K562 (cell line): ENCODE measurements around the gene STAT6. TPM values are rescaled to one million over a fixed set of nuclear protein-coding genes. Genes with fewer than 3 reads are reported as not detected.

Experiments
- BRD4 ChIP-seq: fragments of 200-600 bp; sonication (generic); IDR thresholded peaks from 2 replicates; pipeline ENCODE4 v1.6.1; 2017; ENCODE audit warnings: inconsistent platforms
- CREB5 ChIP-seq: fragments of 250-450 bp; sonication (Bioruptor Pico); IDR thresholded peaks from 2 replicates; pipeline ENCODE4 v1.5.0; 2020; ENCODE audit warnings: mild to moderate bottlenecking
- FOXA3 ChIP-seq, 2 experiments: fragments of 450-650 bp in 1 of 2; sonication (generic) in 1 of 2; formaldehyde crosslinking; IDR thresholded peaks in 1 of 2; conservative IDR thresholded peaks in 1 of 2; 2 replicates each; pipeline versions ENCODE4 v1.4.0 to v1.8.0; 2020 to 2022; ENCODE audit warnings: mild to moderate bottlenecking in 2 of 2, missing genetic modification reagents in 1 of 2
- MTF1 ChIP-seq: fragments of 250-450 bp; sonication (Bioruptor Pico); IDR thresholded peaks from 2 replicates; pipeline ENCODE4 v1.9.0; 2021; ENCODE audit warnings: moderate library complexity, mild to moderate bottlenecking, inconsistent platforms, borderline replicate concordance
- NELFE ChIP-seq: IDR thresholded peaks from 2 replicates; pipeline ENCODE4 v1.6.1; 2011; ENCODE audit warnings: mild to moderate bottlenecking; ENCODE audit not compliant: insufficient read depth, insufficient read length
- NFE2 ChIP-seq: IDR thresholded peaks from 2 replicates; pipeline ENCODE4 v1.6.1; 2014; ENCODE audit warnings: antibody characterized with exemption, low read depth
- POLR2AphosphoS5 ChIP-seq: IDR thresholded peaks from 2 replicates; pipeline ENCODE4 v1.6.1; 2011; ENCODE audit warnings: mild to moderate bottlenecking, low read depth, low read length, moderate library complexity; ENCODE audit not compliant: control insufficient read depth, insufficient read depth
- RFX5 ChIP-seq: IDR thresholded peaks from 2 replicates; pipeline ENCODE4 v1.6.1; 2011; ENCODE audit warnings: low read depth, mild to moderate bottlenecking, improper control_type of control experiment, low read length
- SMC3 ChIP-seq: conservative IDR thresholded peaks from 2 replicates; pipeline ENCODE4 v1.6.1; 2011; ENCODE audit warnings: low read depth, low read length, improper control_type of control experiment; ENCODE audit not compliant: insufficient read depth
- TBL1XR1 ChIP-seq, 2 experiments: IDR thresholded peaks; 2 replicates each; pipeline ENCODE4 v1.6.1; 2012; ENCODE audit warnings: improper control_type of control experiment in 2 of 2, low read length in 2 of 2, mild to moderate bottlenecking in 1 of 2
- TFE3 ChIP-seq: fragments of 450-650 bp; formaldehyde crosslinking; IDR thresholded peaks from 2 replicates; pipeline ENCODE4 v1.4.0; 2020; ENCODE audit warnings: mild to moderate bottlenecking, mixed read lengths
- ZNF165 ChIP-seq: fragments of 250-450 bp; sonication (Bioruptor Pico); IDR thresholded peaks from 2 replicates; pipeline ENCODE4 v1.4.0; 2020; ENCODE audit warnings: borderline replicate concordance
- ZNF311 ChIP-seq: fragments of 250-450 bp; sonication (Bioruptor Pico); IDR thresholded peaks from 2 replicates; pipeline ENCODE4 v1.4.0; 2020; ENCODE audit warnings: mild to moderate bottlenecking, moderate library complexity
- ZSCAN32 ChIP-seq: fragments of 450-650 bp; formaldehyde crosslinking; IDR thresholded peaks from 2 replicates; pipeline ENCODE4 v1.4.0; 2020; ENCODE audit warnings: mild to moderate bottlenecking, moderate library complexity
- polyA plus RNA-seq, 8 experiments: library from polyadenylated mRNA; depleted of rRNA in 4 of 8; stranded (reverse) in 5 of 8; unstranded in 3 of 8; fragments of >200 nt; fragmentation: Nextera tagmentation in 2 of 8; fragmentation: Illumina TruSeq in 1 of 8; extraction: Ambion mirVana in 2 of 8; extraction: Trizol in 1 of 8; gene quantifications; 2 replicates each; pipeline versions ENCODE4 v1.2.1 to v1.2.3, GENCODE V29; 2011 to 2014; ENCODE audit warnings: inconsistent platforms in 1 of 8, missing spikeins in 1 of 8
- total RNA-seq, 7 experiments: library from RNA; depleted of rRNA in 6 of 7; stranded (reverse); fragments of >200 nt in 6 of 7; fragmentation: Illumina TruSeq in 2 of 7; extraction: Trizol in 2 of 7; gene quantifications; 2 replicates each; pipeline versions ENCODE4 v1.2.1 to v1.2.3, GENCODE V29; 2011 to 2021; ENCODE audit warnings: low replicate concordance in 1 of 7
- TF ChIP-seq, protein P1 (sequence below): fragments of 250-450 bp; sonication (Bioruptor Pico); IDR thresholded peaks from 2 replicates; pipeline ENCODE4 v1.9.0; 2021; ENCODE audit warnings: mild to moderate bottlenecking, inconsistent platforms
- TF ChIP-seq, protein P2 (sequence below), 2 experiments: fragments of 150-350 bp in 1 of 2; IDR thresholded peaks; 2 replicates each; pipeline ENCODE4 v1.6.1; 2012 to 2016; ENCODE audit warnings: low read depth in 2 of 2, low read length in 2 of 2, mild to moderate bottlenecking in 1 of 2, moderate library complexity in 1 of 2

The STAT6 gene
- total and polyA plus RNA-seq, 9 of the 15 experiments (the other 6 are each of a cell fraction or from before 2014, with no cell fraction given) = 2.4 to 49.5 (median 26.5) TPM

GRCh38 chr12:57085999-57086492 lies 25.1 kb downstream of the STAT6 start (continued):
- TF ChIP-seq FOXA3 (CRISPR knock-in tag; conservative IDR thresholded peaks at IDR 0.05 in 1 of 2, IDR thresholded peaks at IDR 0.05 in 1 of 2) (no peak), TBL1XR1 (IDR thresholded peaks at IDR 0.05; ENCODE audit: low read length in 2 of 2) (peak in 1 of 2 experiments; percentile 7; a peak in 1 of 4 replicates), SMC3 (no peak), NELFE (no peak), ZSCAN32 (CRISPR knock-in tag) (no peak), RFX5 (no peak), ZNF311 (CRISPR knock-in tag) (no peak), NFE2 (peak; percentile 15; the same call in 1 of the 2 replicates), ZNF165 (CRISPR knock-in tag) (no peak), CREB5 (CRISPR knock-in tag) (no peak), POLR2AphosphoS5 (no peak), TFE3 (CRISPR knock-in tag) (no peak), BRD4 (no peak), MTF1 (CRISPR knock-in tag) (no peak)
- TF ChIP-seq, protein P1, sequence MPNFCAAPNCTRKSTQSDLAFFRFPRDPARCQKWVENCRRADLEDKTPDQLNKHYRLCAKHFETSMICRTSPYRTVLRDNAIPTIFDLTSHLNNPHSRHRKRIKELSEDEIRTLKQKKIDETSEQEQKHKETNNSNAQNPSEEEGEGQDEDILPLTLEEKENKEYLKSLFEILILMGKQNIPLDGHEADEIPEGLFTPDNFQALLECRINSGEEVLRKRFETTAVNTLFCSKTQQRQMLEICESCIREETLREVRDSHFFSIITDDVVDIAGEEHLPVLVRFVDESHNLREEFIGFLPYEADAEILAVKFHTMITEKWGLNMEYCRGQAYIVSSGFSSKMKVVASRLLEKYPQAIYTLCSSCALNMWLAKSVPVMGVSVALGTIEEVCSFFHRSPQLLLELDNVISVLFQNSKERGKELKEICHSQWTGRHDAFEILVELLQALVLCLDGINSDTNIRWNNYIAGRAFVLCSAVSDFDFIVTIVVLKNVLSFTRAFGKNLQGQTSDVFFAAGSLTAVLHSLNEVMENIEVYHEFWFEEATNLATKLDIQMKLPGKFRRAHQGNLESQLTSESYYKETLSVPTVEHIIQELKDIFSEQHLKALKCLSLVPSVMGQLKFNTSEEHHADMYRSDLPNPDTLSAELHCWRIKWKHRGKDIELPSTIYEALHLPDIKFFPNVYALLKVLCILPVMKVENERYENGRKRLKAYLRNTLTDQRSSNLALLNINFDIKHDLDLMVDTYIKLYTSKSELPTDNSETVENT (CRISPR knock-in tag) = no peak
- TF ChIP-seq, protein P2, sequence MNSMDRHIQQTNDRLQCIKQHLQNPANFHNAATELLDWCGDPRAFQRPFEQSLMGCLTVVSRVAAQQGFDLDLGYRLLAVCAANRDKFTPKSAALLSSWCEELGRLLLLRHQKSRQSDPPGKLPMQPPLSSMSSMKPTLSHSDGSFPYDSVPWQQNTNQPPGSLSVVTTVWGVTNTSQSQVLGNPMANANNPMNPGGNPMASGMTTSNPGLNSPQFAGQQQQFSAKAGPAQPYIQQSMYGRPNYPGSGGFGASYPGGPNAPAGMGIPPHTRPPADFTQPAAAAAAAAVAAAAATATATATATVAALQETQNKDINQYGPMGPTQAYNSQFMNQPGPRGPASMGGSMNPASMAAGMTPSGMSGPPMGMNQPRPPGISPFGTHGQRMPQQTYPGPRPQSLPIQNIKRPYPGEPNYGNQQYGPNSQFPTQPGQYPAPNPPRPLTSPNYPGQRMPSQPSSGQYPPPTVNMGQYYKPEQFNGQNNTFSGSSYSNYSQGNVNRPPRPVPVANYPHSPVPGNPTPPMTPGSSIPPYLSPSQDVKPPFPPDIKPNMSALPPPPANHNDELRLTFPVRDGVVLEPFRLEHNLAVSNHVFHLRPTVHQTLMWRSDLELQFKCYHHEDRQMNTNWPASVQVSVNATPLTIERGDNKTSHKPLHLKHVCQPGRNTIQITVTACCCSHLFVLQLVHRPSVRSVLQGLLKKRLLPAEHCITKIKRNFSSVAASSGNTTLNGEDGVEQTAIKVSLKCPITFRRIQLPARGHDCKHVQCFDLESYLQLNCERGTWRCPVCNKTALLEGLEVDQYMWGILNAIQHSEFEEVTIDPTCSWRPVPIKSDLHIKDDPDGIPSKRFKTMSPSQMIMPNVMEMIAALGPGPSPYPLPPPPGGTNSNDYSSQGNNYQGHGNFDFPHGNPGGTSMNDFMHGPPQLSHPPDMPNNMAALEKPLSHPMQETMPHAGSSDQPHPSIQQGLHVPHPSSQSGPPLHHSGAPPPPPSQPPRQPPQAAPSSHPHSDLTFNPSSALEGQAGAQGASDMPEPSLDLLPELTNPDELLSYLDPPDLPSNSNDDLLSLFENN (IDR thresholded peaks at IDR 0.05; ENCODE audit: low read depth in 2 of 2, low read length in 2 of 2) = no peak
